Measurements from ENCODE around the gene AP5S1. TPM values are rescaled to one million over a fixed set of nuclear protein-coding genes. Genes with fewer than 3 reads are reported as not detected.

The AP5S1 gene, protein sequence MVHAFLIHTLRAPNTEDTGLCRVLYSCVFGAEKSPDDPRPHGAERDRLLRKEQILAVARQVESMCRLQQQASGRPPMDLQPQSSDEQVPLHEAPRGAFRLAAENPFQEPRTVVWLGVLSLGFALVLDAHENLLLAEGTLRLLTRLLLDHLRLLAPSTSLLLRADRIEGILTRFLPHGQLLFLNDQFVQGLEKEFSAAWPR
- total RNA-seq (2014; rRNA removed; shearing (Covaris generic)): 12.3 and 13.8 TPM in 2 replicates
- polyA plus RNA-seq (2014; cell fraction: nucleus; rRNA removed): 18.0 and 18.4 TPM in 2 replicates

DNA sequence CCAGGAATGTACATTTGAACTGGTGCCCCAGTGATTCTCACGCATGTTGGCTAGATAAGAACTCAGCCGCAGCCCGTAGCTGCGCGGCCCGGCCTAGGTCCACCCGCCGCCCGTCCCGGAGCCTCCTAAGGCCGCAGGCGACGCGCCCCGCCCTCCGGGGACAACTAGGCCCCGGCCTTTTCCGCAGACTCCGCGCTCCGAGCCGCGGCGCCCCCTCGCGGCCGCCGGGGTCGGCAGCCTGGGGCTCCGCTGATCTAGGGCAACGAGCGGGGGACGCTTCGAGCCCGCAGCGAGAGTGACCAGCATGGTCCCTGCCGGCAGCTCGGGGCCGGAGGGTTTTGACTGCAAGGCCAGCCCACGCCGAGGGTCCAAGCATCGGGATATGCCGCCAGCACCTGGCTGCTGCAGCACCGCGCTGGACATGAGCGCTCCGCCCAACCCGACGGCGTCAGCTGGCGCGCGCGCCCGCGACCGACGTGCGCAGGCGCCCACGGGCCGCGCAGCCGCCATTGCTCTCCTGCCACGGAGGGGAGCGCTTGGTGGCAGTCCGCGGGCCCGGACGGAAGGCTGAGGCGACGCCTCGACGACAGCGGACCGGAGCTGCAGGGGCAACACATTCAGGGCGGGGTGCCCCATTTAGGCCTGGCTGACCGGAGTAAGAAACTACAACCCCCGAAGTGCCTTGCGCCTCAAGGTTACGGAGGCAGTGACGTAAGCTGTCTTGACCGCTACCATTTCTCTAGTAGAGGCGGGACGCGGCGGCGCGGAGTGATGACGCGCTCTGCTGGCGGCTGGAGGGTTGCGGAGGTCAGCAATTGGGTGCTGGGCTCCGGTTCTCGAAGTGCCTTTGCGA lies at the start of gene AP5S1:
TSS of gene AP5S1 (plus strand) at position 500 of the 853 bp plus-strand sequence. CDS start 1,571 bp downstream, outside the sequence.
- DNase-seq (ENCODE audit: extremely low read depth, low read depth): peak; percentile 95

DNA sequence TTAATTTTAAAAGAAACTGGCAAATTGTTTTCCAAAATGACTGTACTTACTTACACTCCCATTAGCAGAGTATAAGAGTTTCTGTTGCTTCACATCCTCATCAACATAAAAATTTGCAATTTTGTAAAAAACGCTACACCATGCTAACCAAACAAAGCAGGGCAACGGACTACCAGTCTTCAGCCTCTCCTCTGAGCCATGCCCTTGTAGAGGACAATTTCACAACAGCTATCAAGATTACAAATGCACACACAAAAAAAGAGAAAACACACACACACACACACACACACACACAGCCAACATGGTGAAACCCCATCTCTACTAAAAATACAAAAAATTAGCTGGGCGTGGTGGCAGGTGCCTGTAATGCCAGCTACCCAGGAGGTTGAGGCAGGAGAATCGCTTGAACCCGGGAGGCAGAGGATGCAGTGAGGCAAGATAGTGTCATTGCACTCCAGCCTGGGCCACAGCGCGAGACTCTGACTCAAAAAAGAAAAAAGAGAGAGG lies 48.7 kb upstream of the AP5S1 start:
- no peak for DNase-seq (ENCODE audit: extremely low read depth, low read depth)

DNA sequence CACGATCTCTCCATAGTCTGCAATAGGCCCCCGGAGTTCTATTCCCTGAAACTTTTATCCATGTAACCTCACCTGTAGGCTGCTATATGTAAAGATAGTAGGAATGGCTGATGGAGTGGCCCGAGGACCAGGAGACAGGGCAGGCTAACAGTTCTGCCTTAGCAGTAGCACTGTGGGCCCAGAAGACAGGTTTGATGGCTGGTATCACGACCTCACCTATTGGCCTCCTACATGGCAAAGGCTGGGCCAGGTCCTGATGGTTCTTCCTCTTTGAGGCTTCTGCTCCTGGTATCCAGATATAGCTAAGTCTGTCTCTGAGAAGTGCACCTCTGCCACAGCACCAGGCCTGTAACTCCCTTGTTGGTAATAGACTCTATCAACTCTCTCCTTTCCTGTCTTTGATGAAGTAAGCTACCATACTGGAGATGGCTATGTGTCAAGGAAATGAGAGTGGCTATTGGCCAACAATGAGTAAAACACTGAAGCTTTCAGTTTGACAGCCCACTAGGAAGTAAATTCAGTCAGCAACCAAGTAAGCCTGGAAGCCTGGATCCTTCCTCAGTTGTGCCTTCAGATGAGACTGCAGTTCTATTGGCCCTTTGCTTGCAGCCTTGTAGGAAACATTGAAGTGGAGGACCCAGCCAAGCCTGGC lies 44.8 kb upstream of the AP5S1 start:
- no peak for DNase-seq (ENCODE audit: extremely low read depth, low read depth)

DNA sequence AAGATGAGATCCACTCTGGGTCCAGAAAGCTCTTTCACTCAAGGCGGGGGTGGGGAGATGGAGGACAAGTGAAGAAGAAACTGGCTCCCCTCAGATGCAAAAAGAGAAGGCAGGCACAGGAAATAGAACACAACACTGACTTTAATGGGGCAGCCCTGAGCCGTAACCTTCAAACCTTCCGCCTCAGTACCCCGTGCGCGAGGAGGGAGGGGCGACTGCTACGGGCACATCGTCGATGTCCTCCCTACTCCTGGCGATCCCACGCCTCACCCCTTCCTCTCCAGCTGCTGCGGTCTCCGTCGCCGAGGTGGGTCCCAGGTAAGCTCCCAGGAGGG lies 43.0 kb upstream of the AP5S1 start:
- DNase-seq (ENCODE audit: extremely low read depth, low read depth): no peak

DNA sequence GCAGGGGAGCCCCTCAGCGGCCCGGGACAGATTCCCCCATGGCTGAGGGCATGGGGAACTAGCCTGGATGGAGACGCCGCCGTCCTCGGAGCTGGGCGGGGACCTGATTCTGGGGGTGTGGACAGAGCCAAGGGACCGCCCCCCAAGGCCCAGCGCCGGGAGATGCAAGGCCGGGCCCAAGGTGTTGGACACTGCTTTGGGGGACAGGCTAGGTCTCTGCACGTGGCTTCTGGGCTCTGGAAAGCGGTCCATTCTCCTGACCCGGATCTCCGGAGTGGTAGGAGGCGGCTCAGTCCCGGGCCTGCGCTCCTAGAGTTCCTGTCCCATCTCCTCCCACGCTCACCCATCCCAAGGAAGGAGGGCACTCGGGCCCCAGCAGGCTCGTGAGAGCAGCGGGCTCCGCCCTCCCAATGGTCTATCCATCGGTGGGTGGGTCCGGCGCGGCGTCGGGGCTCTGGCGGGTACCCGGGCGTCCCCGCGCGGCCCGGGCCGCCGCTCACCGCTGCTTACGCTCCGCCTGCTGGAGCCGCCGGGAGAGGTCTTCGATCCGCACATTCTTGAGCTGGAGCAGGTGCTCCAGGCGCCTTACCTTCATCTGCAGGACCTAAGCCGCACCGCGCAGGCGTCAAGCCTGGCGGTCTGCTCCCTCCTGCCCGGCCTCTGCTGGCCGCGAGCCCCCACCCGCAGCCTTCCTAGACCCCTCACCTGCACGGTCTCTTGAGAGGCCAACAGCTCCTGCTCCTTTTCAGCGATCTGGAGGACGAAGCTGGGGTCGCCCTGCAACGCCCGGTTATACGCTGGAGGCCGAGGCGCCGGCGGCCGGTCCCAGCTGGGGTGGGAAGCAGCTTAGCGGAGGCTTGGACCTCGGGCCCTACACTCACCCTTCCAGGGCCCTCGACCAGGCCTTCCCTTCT lies 42.4 kb upstream of the AP5S1 start:
- no peak for DNase-seq (ENCODE audit: extremely low read depth, low read depth)

DNA sequence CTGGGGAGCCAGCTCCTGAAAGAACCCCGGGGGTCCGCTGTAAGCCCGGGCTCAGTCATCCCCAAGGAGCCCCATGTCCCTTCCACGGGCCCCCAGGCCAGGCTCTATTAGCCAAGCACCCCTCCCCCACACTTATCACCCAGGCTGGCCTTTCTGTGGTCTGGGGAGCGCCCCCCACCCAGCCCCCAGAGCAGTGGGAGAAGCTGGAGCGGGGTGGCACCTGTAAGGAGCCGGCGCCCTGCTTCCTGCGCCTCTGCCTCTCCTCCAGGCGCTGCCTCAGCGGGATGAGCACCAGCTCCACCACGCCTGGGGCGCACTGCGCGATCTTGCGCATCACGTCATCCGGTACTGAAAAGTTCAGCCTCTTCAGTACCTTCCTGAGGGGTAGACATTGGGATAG lies 41.4 kb upstream of the AP5S1 start:
- DNase-seq (ENCODE audit: extremely low read depth, low read depth): no peak

DNA sequence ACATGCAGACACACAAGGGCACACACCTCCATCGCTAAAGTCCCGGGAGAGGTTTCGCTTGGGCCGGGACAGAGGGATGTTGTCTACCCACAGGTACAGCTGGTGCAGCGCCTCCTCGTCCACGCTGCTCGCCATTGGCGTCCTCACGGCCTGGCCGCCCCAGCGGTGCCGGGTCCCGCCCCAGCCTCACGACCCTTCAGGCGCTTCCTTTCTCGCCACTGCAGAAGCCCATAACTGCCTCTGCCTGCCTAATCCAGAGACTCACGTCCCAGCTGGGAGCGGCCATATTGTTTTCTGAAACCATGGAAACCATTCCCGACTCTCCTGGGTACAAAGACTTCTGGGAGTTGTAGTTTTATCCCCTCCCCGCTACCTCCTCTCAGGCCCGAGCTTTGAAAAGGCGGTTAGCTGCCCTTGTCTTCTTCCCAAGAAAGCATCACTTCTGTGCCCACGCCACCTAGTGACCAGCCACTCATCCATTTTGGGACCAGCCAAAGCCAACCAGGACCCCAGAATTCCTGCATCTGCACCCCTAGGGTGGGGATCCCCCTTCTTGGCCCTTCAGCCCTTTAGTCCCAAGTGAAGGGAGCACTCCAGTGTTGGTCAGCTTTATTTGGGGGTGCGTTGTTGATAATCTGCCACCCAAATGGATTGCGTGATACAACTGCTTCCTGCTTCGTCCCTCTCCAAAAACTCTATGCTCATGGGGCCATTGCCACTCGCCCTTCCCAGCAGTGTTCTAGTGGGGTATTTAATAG lies 39.0 kb upstream of the AP5S1 start, which contains the start of gene SPEF1:
TSS of gene SPEF1 (minus strand) at position 296 of the 758 bp plus-strand sequence. CDS start at position 135, 161 bp downstream.
- peak; percentile 96 for DNase-seq (ENCODE audit: extremely low read depth, low read depth)

DNA sequence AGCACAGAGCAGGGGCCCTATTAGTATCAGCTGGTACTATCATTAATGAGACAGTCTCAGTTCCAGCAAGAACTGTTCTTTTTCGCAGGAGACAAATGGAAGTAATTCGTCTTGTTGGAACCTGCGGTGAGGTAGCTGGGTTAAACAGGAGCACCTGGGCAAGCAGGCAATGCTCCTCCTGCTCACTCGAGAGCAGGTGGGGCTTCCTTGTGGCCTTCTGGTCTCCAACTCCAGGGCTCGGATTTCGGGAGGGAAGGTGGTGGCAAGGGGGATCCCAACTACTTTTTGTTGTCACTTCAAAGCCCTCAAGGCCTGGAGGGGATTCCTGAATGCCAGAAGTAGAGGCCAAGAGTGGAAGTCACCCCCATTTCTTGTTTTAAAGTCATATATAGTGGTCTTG lies 37.8 kb upstream of the AP5S1 start:
- no peak for DNase-seq (ENCODE audit: extremely low read depth, low read depth)

DNA sequence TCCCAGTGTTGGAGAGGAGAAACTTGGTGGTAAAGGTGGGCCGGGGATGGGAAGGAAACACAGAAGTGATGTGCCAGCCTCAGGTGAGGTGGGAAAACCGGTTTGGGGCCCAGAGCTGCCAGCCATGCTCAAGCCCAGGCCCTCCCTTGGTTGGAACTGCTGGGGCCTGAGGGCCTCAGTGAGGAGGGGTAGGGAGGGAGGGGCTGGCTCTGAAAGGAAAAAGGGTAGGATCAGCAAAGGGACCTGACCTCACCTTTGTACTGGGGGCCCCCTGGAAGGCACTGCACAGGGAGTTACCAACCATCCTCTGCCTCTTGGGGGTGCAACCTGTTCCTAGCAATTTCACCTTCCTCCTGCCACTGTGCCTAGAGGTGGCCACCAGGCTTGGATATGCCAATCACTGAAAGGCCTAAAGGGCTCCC lies 37.3 kb upstream of the AP5S1 start:
- DNase-seq (ENCODE audit: extremely low read depth, low read depth): no peak

DNA sequence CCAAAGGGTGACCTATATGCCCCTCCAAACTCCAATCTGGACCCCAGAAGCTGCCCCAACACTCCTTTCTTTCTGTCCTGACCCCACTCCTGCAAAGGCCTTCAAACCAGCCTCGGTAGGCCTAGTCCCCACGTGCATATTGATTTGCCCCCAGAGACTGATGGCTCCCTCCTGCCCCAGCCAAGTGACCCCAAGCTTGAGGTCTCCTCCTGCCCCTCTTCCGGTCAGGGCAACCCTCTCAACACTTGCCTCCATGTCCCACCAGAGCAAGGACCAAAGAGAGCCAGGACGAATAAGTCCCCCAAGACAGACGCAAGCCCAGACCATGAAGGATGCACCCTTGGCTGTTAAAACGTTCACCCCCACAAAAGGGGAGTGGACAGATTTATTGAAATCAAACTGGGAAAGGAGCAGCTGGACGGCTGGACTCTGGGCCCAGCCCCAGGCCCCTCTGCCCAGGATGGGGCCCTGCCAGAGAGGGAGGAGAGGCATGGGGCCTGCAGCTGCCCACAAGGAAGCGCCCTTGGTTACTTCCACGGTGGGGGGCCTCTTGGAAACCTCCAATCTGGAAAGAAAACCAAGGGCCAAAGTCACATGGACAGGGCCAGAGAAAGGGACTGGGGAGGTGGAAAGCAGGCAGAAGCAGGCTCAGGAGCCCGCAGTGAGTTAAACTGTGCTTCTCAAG lies 36.7 kb upstream of the AP5S1 start:
- no peak for DNase-seq (ENCODE audit: extremely low read depth, low read depth)

DNA sequence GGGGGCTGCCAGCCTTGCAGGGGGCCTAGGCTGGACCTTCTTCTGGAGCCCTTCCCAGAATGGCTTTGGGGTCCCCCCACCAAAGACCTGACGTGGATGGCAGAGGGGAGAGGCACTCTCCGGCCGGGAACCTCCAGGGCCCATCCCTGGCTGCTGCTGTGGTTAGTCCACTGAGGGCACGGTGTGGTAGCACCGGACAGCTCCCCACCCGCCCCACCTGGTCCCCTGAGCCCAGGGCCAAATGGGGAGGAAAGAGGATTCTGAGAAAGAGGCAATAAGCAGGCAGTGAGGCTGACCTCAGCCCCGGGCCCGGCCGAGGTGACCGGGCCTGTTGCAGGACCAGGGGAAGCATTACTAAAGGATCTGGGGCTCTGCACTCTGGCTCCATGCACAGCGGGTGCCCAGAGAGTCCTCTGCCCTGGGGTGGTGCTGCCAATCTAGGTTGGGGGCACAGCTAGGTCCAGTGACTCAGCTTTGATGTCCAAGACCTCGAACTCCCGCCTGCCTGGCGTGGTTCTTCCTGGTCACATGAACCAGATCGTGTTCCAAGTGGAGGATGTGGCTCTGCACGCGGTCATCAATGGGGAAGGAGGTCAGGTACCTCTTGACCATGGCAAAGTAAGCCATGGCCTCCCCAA lies 36.0 kb upstream of the AP5S1 start:
- no peak for DNase-seq (ENCODE audit: extremely low read depth, low read depth)

DNA sequence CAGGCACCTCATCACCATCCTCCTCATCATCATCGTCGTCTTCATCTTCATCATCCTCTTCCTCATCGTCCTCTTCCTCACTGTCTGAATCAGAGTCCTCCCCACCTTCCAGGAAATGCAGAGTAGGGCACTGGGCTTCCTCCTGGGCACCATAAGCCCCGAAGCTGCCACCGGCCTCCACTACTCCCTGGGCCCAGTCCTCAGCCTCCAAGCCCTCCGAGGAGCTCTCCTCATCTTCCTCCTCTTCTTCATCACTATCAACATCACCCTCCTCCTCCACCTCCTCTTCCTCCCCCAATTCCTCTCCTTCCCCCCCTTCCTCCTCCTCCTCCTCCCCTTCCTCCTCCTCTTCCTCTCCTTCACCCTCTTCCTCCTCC lies 35.5 kb upstream of the AP5S1 start:
- no peak for DNase-seq (ENCODE audit: extremely low read depth, low read depth)

DNA sequence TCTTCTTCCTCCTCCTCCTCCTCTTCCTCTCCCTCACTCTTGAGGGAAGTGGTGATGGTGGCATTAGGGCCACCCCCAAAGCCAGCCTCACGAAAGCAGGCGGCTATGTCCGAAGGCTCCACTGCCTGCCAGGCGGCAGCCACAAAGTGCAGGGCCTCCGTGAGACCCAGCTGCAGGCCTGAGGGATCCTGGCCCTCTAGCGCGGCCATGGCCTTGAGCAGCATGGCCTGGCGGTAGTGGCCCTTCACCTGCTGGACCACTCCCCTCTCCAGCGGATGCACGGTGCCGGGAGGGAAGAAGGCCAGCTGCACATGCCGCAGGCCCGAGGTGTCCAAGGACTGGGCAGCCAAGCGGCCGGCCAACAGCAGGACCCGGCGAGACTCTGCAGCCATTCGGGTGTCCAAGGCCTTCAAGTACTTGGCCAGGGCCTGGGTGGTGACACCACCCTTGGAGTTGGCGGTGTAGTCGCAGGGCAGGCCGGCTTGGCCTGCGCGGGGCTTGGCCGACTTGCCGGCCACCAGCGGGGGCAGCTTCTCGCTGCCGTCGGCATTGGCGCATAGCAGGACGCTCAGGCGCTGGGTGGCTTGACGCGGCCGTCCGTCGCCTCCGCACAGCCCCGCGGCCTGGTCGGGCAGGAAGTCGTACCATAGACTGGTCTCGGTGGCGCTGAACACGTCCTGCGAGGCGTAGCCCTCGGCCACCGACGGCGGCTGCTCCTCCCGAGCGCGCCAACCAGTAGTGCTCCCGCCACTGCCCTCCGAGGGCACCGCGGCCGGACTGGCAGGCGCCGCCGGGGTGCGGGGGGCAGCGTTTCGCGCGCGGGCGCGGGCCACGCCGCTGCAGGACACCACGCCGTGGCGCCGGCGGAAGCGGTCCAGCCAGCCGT lies 34.9 kb upstream of the AP5S1 start:
- DNase-seq (ENCODE audit: extremely low read depth, low read depth): no peak

DNA sequence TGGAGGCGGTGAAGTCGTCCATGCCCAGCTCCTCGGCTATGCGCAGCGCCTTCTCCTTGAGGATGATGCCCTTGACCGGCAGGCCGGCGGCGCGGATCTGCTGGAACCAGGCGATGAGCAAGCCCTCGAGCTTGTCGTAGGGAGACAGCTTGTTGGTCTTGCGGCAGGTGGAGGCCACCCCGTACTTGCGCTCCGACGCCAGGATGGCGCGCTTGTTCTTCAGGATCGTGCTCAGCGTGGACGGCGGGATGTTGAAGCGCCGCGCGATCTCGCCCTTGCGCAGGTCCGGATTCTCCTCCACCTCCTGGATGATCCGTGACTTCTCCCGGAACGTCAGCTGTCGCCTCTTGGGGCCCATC lies 34.2 kb upstream of the AP5S1 start:
- no peak for DNase-seq (ENCODE audit: extremely low read depth, low read depth)

DNA sequence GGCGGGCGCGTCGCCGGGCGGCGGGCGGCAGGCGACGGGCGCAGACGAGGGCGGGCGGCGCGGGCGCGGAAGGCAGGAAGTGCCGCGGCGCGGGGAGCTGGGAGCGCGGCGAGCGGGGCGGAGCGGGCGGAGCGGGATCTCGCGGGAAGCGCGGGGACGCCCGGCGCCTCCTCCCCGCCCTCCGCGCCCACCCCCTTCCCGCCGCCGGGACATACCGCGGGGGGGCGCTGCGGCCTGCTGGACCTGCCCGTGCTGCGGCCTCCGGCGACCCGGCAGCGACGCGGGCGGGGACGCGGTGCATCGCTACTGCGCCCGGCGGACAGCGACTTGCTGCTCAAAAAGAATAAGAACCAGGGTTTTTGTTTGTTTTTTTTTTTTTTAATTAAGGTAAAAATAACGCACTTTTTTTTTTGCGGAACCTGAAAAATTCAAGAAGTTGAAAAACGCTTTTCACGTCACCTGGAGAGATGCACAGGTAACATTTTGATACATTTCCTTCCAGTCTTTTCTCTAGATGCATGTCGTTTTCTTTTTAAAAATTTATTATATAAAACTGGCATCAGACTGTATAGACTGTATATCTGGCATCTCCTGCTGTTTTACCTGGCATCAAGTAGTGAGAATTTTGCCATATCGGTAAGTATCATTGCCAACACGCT lies 33.6 kb upstream of the AP5S1 start, which contains the start of gene CENPB:
TSS of gene CENPB (minus strand) at position 76 of the 659 bp plus-strand sequence. CDS start 257 bp downstream, outside the sequence.
- DNase-seq (ENCODE audit: extremely low read depth, low read depth): peak; percentile 83

DNA sequence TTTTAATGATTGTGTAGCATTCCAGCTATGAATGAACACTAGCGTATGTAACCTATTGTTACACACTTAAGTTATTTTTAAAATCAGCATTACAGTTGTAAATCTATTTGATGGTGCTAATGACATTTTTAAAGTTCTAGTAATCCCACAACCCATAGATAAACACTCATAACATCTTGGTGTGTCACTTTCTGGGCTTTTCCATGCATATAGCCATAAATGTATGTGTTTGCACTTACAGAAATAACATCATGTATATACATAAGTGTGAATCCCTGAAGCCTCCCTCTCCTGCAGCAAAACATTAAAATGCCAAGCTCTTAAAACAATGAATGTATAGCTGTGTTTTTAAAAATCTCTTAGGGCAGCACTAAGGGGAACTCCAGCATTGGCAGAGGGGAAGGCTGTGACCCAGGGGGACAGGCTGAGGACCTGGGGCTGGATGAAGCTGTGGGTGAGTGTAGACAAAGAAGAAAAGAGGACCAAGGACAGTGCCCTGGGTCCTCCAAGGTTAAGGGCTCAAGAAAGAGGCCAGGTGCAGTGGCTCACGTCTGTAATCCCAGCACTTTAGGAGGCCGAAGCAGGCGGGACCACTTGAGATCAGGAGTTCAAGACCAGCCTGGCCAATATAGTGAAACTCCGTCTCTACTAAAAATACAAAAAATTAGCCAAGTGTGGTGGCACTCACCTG lies 32.9 kb upstream of the AP5S1 start:
- DNase-seq (ENCODE audit: extremely low read depth, low read depth): no peak
